ENCODE results near the gene SYTL5.

SYTL5 gene

GRCh38 chrX:38095971-38096529, 89.7 kb downstream of the SYTL5 start:
- DNase-seq: no peak

- DNase-seq: no peak
These were observed 93.3 kb downstream of the SYTL5 start for GRCh38 chrX:38099688-38100087.

GRCh38 chrX:38102240-38102639, 95.9 kb downstream of the SYTL5 start:
- DNase-seq: no peak

GRCh38 chrX:38102875-38103274, 96.5 kb downstream of the SYTL5 start:
- no peak for DNase-seq

- DNase-seq: no peak
These were observed 97.8 kb downstream of the SYTL5 start for GRCh38 chrX:38103857-38104812.

GRCh38 chrX:38105216-38105725, 98.9 kb downstream of the SYTL5 start:
- no peak for DNase-seq

- no peak for DNase-seq
These were observed 100.8 kb downstream of the SYTL5 start for GRCh38 chrX:38106991-38107655.

GRCh38 chrX:38108364-38108763, 102.0 kb downstream of the SYTL5 start:
- no peak for DNase-seq

- DNase-seq: no peak
These were observed 102.9 kb downstream of the SYTL5 start for GRCh38 chrX:38109042-38109898.

GRCh38 chrX:38110231-38110630, 103.9 kb downstream of the SYTL5 start:
- no peak for DNase-seq

- no peak for DNase-seq
These were observed 104.8 kb downstream of the SYTL5 start for GRCh38 chrX:38111196-38111595.

GRCh38 chrX:38112566-38112965, 106.2 kb downstream of the SYTL5 start:
- no peak for DNase-seq

GRCh38 chrX:38116706-38117105, 110.4 kb downstream of the SYTL5 start:
- no peak for DNase-seq

- no peak for DNase-seq
These were observed 111.1 kb downstream of the SYTL5 start for GRCh38 chrX:38117485-38117884.

- DNase-seq: no peak
These were observed 117.6 kb downstream of the SYTL5 start for GRCh38 chrX:38124000-38124399.

- DNase-seq: no peak
These were observed 119.8 kb downstream of the SYTL5 start for GRCh38 chrX:38126179-38126578.

- DNase-seq: no peak
These were observed 121.6 kb downstream of the SYTL5 start for GRCh38 chrX:38127961-38128360.

- no peak for DNase-seq
These were observed 123.0 kb downstream of the SYTL5 start for GRCh38 chrX:38129366-38129765.

- DNase-seq: no peak
These were observed 132.0 kb downstream of the SYTL5 start for GRCh38 chrX:38138157-38138891.

GRCh38 chrX:38138900-38139299, 132.5 kb downstream of the SYTL5 start:
- DNase-seq: no peak

GRCh38 chrX:38142610-38143009, 136.3 kb downstream of the SYTL5 start:
- DNase-seq: no peak

- DNase-seq: no peak
These were observed 142.7 kb downstream of the SYTL5 start for GRCh38 chrX:38149016-38149415.
